Lung (tissue), 12 donors: Measurements from ENCODE around the gene GRIA4. TPM values are rescaled to one million over a fixed set of nuclear protein-coding genes. Genes with fewer than 3 reads are reported as not detected.

ENCODE experiments used
- ATAC-seq: fragments of 200-7000 bp; cut with Tn5 transposase; one replicate; pipeline ENCODE4 v1.9.1; 2020; ENCODE audit warnings: moderate number of reproducible peaks; ENCODE audit not compliant: insufficient read depth, low FRiP score
- DNase-seq, 3 donors: peaks; one replicate each; pipeline ENCODE4 v3.0.0-alpha.2; 2013 to 2017
- H3K27ac ChIP-seq, 2 donors: one replicate each; pipeline ENCODE4 v1.5.1; 2013; ENCODE audit warnings: mild to moderate bottlenecking in 2 of 2, moderate library complexity in 2 of 2, control low read depth in 1 of 2, inconsistent platforms in 1 of 2, low read depth in 1 of 2, low read length in 1 of 2
- H3K27me3 ChIP-seq, 3 donors: one replicate each; pipeline ENCODE4 v1.5.1; 2013; ENCODE audit warnings: low read length in 2 of 3; ENCODE audit not compliant: control insufficient read depth in 3 of 3, insufficient read depth in 3 of 3
- H3K36me3 ChIP-seq, 4 donors: one replicate each; pipeline ENCODE4 v1.5.1; 2013; ENCODE audit warnings: low read length in 4 of 4, mild to moderate bottlenecking in 1 of 4, moderate library complexity in 1 of 4; ENCODE audit not compliant: control insufficient read depth in 4 of 4, insufficient read depth in 4 of 4
- H3K4me1 ChIP-seq, 5 donors: one replicate each; pipeline ENCODE4 v1.5.1; 2013; ENCODE audit warnings: low read length in 5 of 5, mild to moderate bottlenecking in 2 of 5, moderate library complexity in 1 of 5; ENCODE audit not compliant: control insufficient read depth in 5 of 5, insufficient read depth in 5 of 5
- H3K4me3 ChIP-seq: one replicate; pipeline ENCODE4 v1.5.1; 2013; ENCODE audit warnings: mild to moderate bottlenecking, control low read depth, moderate library complexity
- H3K9ac ChIP-seq, 2 donors: one replicate each; pipeline ENCODE4 v1.5.1; 2013; ENCODE audit warnings: low read length in 2 of 2, control low read depth in 1 of 2; ENCODE audit not compliant: insufficient read depth in 1 of 2
- H3K9me3 ChIP-seq, 4 donors: one replicate each; pipeline ENCODE4 v1.5.1; 2013; ENCODE audit warnings: low read length in 3 of 4, mild to moderate bottlenecking in 1 of 4, moderate library complexity in 1 of 4; ENCODE audit not compliant: control insufficient read depth in 4 of 4, insufficient read depth in 3 of 4
- WGBS, 2 donors: extraction: QIAGEN DNeasy Blood & Tissue Kit; methylation state at CpG; one replicate each; pipeline ENCODE4 v1.1.7; 2013; 5-methylcytosine and 5-hydroxymethylcytosine counted together
- polyA plus RNA-seq, 2 donors: library from polyadenylated mRNA; stranded (reverse); fragments of 200-250 nt; gene quantifications; one replicate each; pipeline ENCODE4 v1.2.1, GENCODE V29; 2013
- total RNA-seq, 2 donors: library from RNA; depleted of rRNA in 1 of 2; stranded (reverse); fragments of >200 nt in 1 of 2; gene quantifications; one replicate each; pipeline ENCODE4 v1.2.1, GENCODE V29; 2014 to 2021
- TF ChIP-seq, protein P1 (sequence below): IDR thresholded peaks from 2 replicates; pipeline ENCODE4 v1.5.1; 2012; ENCODE audit warnings: mild to moderate bottlenecking; ENCODE audit errors: control extremely low read depth, extremely low read depth
- donor health status: control.
- donor health status: control.
- donor health status: Bipolar disorder and iron deficiency.
- donor health status: healthy.
- donor health status: DM: yes; HTN: yes; CAD: no.

The GRIA4 gene
- total and polyA plus RNA-seq, 4 donors = 0.12 to 0.77 TPM; not detected in 2

DNA sequence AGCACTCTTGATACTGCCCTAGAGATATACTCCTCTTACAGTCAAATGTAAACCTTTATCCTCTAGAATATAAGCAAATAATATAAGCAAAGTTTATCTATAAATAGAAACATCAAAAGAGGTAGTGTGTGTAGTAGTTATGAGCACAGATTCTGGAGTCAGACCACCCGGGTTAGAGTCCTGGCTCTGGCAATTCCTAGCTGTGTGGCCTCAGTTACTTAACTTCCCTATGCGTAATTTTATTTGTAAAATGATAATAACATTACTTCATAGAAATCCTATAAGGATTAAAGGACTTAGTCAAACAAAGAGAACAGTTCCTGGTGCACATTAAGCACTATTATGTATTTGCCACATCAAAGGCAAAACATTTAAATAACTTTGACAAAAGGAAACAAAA lies 405.2 kb downstream of the GRIA4 start:
- no peaks in the 10 kb centered on the region for H3K9me3 ChIP-seq
- TF ChIP-seq, protein P1, sequence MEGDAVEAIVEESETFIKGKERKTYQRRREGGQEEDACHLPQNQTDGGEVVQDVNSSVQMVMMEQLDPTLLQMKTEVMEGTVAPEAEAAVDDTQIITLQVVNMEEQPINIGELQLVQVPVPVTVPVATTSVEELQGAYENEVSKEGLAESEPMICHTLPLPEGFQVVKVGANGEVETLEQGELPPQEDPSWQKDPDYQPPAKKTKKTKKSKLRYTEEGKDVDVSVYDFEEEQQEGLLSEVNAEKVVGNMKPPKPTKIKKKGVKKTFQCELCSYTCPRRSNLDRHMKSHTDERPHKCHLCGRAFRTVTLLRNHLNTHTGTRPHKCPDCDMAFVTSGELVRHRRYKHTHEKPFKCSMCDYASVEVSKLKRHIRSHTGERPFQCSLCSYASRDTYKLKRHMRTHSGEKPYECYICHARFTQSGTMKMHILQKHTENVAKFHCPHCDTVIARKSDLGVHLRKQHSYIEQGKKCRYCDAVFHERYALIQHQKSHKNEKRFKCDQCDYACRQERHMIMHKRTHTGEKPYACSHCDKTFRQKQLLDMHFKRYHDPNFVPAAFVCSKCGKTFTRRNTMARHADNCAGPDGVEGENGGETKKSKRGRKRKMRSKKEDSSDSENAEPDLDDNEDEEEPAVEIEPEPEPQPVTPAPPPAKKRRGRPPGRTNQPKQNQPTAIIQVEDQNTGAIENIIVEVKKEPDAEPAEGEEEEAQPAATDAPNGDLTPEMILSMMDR = no peak
- no peak overlapping the region for H3K4me3 ChIP-seq
- no peak overlapping the region for H3K27ac ChIP-seq
- H3K36me3 ChIP-seq = peaks cover 2 to 13% (median 5%) of the 10 kb centered on the region in 4 donors
- H3K9ac ChIP-seq = no peak overlapping the region
- ATAC-seq (no peak), DNase-seq (peak; percentile 19 to 67 (median 53))
- H3K4me1 ChIP-seq = peaks cover 0 to 38% (median 10%) of the 10 kb centered on the region in 5 donors
- WGBS, 2 donors = 61 to 65% methylated on average over 2 of the region's 2 CpGs
- no peaks in the 10 kb centered on the region for H3K27me3 ChIP-seq

DNA sequence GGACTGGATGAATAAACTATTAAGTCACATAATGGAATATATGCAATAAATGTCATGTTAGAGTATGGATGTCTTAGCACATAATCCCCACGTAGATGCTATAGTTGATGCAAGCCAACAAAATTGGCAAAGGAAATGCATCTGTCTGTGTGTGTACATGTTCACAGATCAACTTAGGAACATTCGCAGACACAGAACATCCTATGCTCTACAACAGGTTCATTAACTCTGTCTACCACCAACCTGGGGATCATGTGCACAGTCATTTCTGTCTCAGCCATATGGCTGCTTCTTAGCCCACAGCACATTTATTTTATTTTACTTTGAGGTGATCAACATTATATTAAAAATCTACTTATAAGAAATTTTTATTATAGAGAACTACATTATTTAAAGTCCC lies 407.2 kb downstream of the GRIA4 start:
- Histone ChIP-seq H3K4me1 (peaks cover 0 to 49% (median 10%) of the 10 kb centered on the region in 5 donors), H3K27me3 (no peaks in the 10 kb centered on the region), H3K27ac (no peak overlapping the region), H3K4me3 (no peak overlapping the region), H3K9me3 (no peaks in the 10 kb centered on the region), H3K9ac (no peak overlapping the region), H3K36me3 (peaks cover 0 to 4% (median under 1%) of the 10 kb centered on the region in 4 donors)
- TF ChIP-seq, protein P1 = no peak
- ATAC-seq (no peak), DNase-seq (peak in 1 of 3 donors; percentile 35)
- WGBS, 2 donors = 76 to 78% methylated on average over 2 of the region's 2 CpGs

DNA sequence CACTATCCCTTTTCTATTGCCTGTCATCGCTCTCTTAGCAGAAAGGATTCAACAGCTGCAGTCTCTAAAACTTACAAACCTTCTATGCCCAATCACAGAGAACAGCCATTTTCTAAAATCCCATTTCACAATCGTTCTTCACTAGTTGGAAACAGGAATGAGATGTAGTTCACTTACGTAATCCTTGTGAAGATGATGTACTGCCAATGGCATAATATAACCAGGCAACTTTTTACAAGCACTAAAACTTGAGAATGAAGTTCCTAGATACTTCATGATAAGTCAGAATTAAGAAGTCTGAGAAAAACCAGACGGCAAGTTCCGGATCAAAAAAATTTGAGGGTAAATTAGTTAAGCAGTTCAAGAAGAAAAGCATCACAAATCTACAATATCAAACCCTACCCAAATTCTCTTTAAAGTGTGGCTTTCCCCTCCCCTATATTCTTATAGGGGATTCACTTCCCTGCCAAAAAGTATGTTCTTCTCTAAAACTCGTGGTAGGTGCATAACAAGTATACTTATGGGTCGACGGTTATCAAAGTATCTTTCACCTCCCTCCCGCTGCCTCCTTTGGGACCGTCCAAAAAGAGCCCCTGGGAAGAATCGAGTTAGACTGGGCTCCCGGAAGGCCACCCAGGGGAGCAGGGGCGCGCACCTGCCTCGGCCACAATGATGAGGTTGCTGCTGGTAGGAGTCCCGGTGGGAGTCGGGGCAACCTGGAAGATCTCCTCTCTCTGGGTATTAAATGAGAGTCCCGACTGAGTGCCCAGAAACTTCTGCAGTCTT lies 411.5 kb downstream of the GRIA4 start:
- WGBS, 2 donors = 16 to 17% methylated on average over 18 of the region's 18 CpGs
- Histone ChIP-seq H3K9ac (peak overlapping the region; percentile 50 to 81), H3K27ac (peak overlapping the region; percentile 71 to 79)

More for the DNA sequence above, 411.5 kb downstream of the GRIA4 start:
- peaks cover 0 to 4% (median under 1%) of the 10 kb centered on the region in 4 donors for H3K36me3 ChIP-seq
- H3K27me3 ChIP-seq = peaks cover 0 to 2% (median 0%) of the 10 kb centered on the region in 3 donors
- no peak for ATAC-seq
- H3K4me1 ChIP-seq = peaks cover 0 to 29% (median 5%) of the 10 kb centered on the region in 5 donors
- DNase-seq = peak in 2 of 3 donors; percentile 72 to 73
- H3K9me3 ChIP-seq = no peaks in the 10 kb centered on the region
- TF ChIP-seq, protein P1 = no peak
- H3K4me3 ChIP-seq = peak overlapping the region; percentile 96
